ENCODE results near the gene CAPSL.

GRCh38 chr5:35919191-35919590, 19.2 kb downstream of the CAPSL start:
- no peak for TF ChIP-seq REST (IDR thresholded peaks at IDR 0.05; ENCODE audit: low read depth)
- TF ChIP-seq EGR1 (IDR thresholded peaks at IDR 0.05) = no peak
- no peak for TF ChIP-seq TEAD4 (IDR thresholded peaks at IDR 0.05)
- TF ChIP-seq EP300 (IDR thresholded peaks at IDR 0.05; ENCODE audit: borderline replicate concordance) = no peak
- TF ChIP-seq TCF12 (IDR thresholded peaks at IDR 0.05; ENCODE audit: low read depth) = no peak
- no peak for TF ChIP-seq TAF1 (IDR thresholded peaks at IDR 0.05; ENCODE audit: low read depth)
- no peak for TF ChIP-seq RAD21 (IDR thresholded peaks at IDR 0.05; ENCODE audit: low read depth)
- no peak for TF ChIP-seq CEBPB (IDR thresholded peaks at IDR 0.05)
- TF ChIP-seq, protein P1, sequence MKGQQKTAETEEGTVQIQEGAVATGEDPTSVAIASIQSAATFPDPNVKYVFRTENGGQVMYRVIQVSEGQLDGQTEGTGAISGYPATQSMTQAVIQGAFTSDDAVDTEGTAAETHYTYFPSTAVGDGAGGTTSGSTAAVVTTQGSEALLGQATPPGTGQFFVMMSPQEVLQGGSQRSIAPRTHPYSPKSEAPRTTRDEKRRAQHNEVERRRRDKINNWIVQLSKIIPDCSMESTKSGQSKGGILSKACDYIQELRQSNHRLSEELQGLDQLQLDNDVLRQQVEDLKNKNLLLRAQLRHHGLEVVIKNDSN (IDR thresholded peaks at IDR 0.05) = no peak
